HL-60 (cell line): ENCODE results near the gene ABLIM1.

ENCODE experiments used
- GABPA ChIP-seq: IDR thresholded peaks from 2 replicates; pipeline ENCODE4 v1.6.1; 2012; ENCODE audit warnings: low read depth
- POLR2AphosphoS5 ChIP-seq: IDR thresholded peaks from 2 replicates; pipeline ENCODE4 v1.6.1; 2012; ENCODE audit warnings: low read depth
- SPI1 ChIP-seq: IDR thresholded peaks from 2 replicates; pipeline ENCODE4 v1.6.1; 2012; ENCODE audit warnings: low read depth, mild to moderate bottlenecking, borderline replicate concordance
- TF ChIP-seq, protein P1 (sequence below): IDR thresholded peaks from one replicate; pipeline ENCODE4 v1.5.1; 2011; ENCODE audit warnings: low read length, control low read depth, inconsistent platforms; ENCODE audit not compliant: insufficient read depth
- TF ChIP-seq, protein P2 (sequence below): IDR thresholded peaks from 2 replicates; pipeline ENCODE4 v1.6.1; 2012; ENCODE audit warnings: low read depth; ENCODE audit not compliant: insufficient replicate concordance

- TF ChIP-seq, protein P1, sequence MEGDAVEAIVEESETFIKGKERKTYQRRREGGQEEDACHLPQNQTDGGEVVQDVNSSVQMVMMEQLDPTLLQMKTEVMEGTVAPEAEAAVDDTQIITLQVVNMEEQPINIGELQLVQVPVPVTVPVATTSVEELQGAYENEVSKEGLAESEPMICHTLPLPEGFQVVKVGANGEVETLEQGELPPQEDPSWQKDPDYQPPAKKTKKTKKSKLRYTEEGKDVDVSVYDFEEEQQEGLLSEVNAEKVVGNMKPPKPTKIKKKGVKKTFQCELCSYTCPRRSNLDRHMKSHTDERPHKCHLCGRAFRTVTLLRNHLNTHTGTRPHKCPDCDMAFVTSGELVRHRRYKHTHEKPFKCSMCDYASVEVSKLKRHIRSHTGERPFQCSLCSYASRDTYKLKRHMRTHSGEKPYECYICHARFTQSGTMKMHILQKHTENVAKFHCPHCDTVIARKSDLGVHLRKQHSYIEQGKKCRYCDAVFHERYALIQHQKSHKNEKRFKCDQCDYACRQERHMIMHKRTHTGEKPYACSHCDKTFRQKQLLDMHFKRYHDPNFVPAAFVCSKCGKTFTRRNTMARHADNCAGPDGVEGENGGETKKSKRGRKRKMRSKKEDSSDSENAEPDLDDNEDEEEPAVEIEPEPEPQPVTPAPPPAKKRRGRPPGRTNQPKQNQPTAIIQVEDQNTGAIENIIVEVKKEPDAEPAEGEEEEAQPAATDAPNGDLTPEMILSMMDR: no peak
- TF ChIP-seq POLR2AphosphoS5 (no peak), GABPA (no peak), SPI1 (no peak)
- TF ChIP-seq, protein P2, sequence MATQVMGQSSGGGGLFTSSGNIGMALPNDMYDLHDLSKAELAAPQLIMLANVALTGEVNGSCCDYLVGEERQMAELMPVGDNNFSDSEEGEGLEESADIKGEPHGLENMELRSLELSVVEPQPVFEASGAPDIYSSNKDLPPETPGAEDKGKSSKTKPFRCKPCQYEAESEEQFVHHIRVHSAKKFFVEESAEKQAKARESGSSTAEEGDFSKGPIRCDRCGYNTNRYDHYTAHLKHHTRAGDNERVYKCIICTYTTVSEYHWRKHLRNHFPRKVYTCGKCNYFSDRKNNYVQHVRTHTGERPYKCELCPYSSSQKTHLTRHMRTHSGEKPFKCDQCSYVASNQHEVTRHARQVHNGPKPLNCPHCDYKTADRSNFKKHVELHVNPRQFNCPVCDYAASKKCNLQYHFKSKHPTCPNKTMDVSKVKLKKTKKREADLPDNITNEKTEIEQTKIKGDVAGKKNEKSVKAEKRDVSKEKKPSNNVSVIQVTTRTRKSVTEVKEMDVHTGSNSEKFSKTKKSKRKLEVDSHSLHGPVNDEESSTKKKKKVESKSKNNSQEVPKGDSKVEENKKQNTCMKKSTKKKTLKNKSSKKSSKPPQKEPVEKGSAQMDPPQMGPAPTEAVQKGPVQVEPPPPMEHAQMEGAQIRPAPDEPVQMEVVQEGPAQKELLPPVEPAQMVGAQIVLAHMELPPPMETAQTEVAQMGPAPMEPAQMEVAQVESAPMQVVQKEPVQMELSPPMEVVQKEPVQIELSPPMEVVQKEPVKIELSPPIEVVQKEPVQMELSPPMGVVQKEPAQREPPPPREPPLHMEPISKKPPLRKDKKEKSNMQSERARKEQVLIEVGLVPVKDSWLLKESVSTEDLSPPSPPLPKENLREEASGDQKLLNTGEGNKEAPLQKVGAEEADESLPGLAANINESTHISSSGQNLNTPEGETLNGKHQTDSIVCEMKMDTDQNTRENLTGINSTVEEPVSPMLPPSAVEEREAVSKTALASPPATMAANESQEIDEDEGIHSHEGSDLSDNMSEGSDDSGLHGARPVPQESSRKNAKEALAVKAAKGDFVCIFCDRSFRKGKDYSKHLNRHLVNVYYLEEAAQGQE: no peak
These were observed 7.3 kb upstream of the ABLIM1 start for GRCh38 chr10:114665406-114665805.
